Right lobe of liver (tissue), 6 donors: ENCODE measurements around the gene FOXI1. TPM values are rescaled to one million over a fixed set of nuclear protein-coding genes. Genes with fewer than 3 reads are reported as not detected.

ENCODE experiments used
- ATAC-seq, 4 donors: fragments of 200-7000 bp; cut with Tn5 transposase; one replicate each; pipeline ENCODE4 v1.9.1; 2020; ENCODE audit warnings: mild to moderate bottlenecking in 4 of 4, moderate library complexity in 4 of 4
- DNase-seq, 3 donors: peaks; one replicate each; pipeline ENCODE4 v3.0.0-alpha.2; 2020
- H3K27ac ChIP-seq, 3 donors: fragments of 200-600 bp; one replicate each; pipeline ENCODE4 v1.8.0; 2022
- H3K27me3 ChIP-seq, 2 donors: fragments of 200-600 bp; one replicate each; pipeline ENCODE4 v1.8.0; 2022
- H3K36me3 ChIP-seq, 4 donors: fragments of 200-600 bp; sonication (generic) in 1 of 4; one replicate each; pipeline versions ENCODE4 v1.5.1 to v1.8.0; 2017 to 2022; ENCODE audit warnings: control low read depth in 1 of 4
- H3K4me1 ChIP-seq, 4 donors: fragments of 200-600 bp; sonication (generic) in 1 of 4; one replicate each; pipeline versions ENCODE4 v1.5.1 to v1.8.0; 2017 to 2022; ENCODE audit warnings: control low read depth in 1 of 4
- H3K4me3 ChIP-seq, 3 donors: fragments of 200-600 bp; one replicate each; pipeline ENCODE4 v1.8.0; 2022
- H3K9me3 ChIP-seq, 4 donors: fragments of 200-600 bp; sonication (generic) in 1 of 4; one replicate each; pipeline versions ENCODE4 v1.5.1 to v1.8.0; 2017 to 2022; ENCODE audit warnings: control low read depth in 1 of 4
- CTCF ChIP-seq, 4 donors: fragments of 200-600 bp in 3 of 4; fragments of 450-650 bp in 1 of 4; IDR thresholded peaks; one replicate each; pipeline versions ENCODE4 v1.5.1 to v1.8.0; 2016 to 2022; ENCODE audit warnings: antibody characterized with exemption in 4 of 4, mild to moderate bottlenecking in 2 of 4
- POLR2A ChIP-seq: fragments of 450-650 bp; IDR thresholded peaks from one replicate; pipeline ENCODE4 v1.6.1; 2017; ENCODE audit warnings: antibody characterized with exemption, mild to moderate bottlenecking
- WGBS: methylation state at CpG from one replicate; pipeline ENCODE4 v1.1.6; 2018; ENCODE audit warnings: low coverage, low lambda C conversion rate; ENCODE audit not compliant: insufficient coverage; ENCODE audit errors: missing lambda C conversion rate; 5-methylcytosine and 5-hydroxymethylcytosine counted together
- intact Hi-C, 2 donors: fragments of 100-400 bp; cut with DNase I; formaldehyde crosslinking; loops; one replicate each; pipeline versions ENCODE4 v1.11.2 to v1.14.1; 2022
- total RNA-seq, 6 experiments: library from RNA; depleted of rRNA in 2 of 6; stranded (reverse); fragments of >200 nt in 2 of 6; fragmentation: NEBNext Ultra II Directional in 3 of 6; extraction: Animal tissue kit (Norgen Biotek cat#: 25700) in 3 of 6; gene quantifications; one replicate each; pipeline versions ENCODE4 v1.1.0 to v1.2.4, GENCODE V29; 2016 to 2023
- donor health status: DM: no; HTN: yes; CAD: no.
- donor health status: DM: no; HTN: no; CAD: no.
- donor health status: DM: no; HTN: no; CAD: no.
- donor health status: DM: no; HTN: yes; CAD: no.
- donor health status: DM: no; HTN: yes; CAD: no.

The FOXI1 gene
- total RNA-seq, 6 experiments from 2014 or later: not detected

DNA sequence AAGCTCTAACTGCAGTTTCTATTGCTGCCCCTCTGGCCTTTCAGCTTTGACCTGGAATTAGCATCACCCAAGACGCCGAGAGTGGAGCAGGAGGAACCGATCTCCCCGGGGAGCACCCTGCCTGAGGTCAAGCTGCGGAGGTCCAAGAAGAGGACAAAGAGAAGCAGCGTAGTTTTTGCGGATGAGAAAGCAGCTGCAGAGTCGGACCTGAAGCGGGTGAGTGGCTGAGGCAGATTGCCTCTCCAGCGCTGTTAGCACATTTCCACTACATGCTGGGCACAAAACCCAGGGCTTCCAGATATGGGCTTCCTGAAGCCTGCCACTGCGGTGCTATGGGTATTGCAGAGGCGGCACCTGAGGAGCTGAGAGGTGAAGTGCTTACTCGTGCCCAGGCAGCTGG, 26.8 kb upstream of the FOXI1 start:
- Histone ChIP-seq H3K27ac (no peak overlapping the region), H3K36me3 (no peaks in the 10 kb centered on the region), H3K4me1 (no peaks in the 10 kb centered on the region), H3K4me3 (no peak overlapping the region), H3K9me3 (no peaks in the 10 kb centered on the region), H3K27me3 (no peaks in the 10 kb centered on the region)
- no peak for TF ChIP-seq CTCF (IDR thresholded peaks at IDR 0.05)
- TF ChIP-seq POLR2A: no peak
- intact Hi-C loops: no loop called here
- 83% methylated on average over 5 of the region's 13 CpGs for WGBS
- DNase-seq: no peak
- no peak for ATAC-seq

GRCh38 chr5:170080217-170080616, 25.5 kb upstream of the FOXI1 start:
- Histone ChIP-seq H3K27ac (no peak overlapping the region), H3K4me1 (no peaks in the 10 kb centered on the region), H3K36me3 (no peaks in the 10 kb centered on the region), H3K27me3 (no peaks in the 10 kb centered on the region), H3K9me3 (no peaks in the 10 kb centered on the region), H3K4me3 (no peak overlapping the region)
- ATAC-seq: no peak
- no CpG with 5 or more reads among the region's 1 CpG for WGBS
- DNase-seq: peak in 1 of 3 donors; percentile 19
- intact Hi-C loops: no loop called here
- TF ChIP-seq POLR2A (no peak), CTCF (IDR thresholded peaks at IDR 0.05) (no peak)

GRCh38 chr5:170080786-170081445, 24.8 kb upstream of the FOXI1 start:
- WGBS: 57% methylated on average over 6 of the region's 8 CpGs
- no peaks in the 10 kb centered on the region for H3K27me3 ChIP-seq

GRCh38 chr5:170081616-170082015, 24.1 kb upstream of the FOXI1 start:
- DNase-seq (no peak), ATAC-seq (no peak)
- intact Hi-C loops: no loop called here
- Histone ChIP-seq H3K4me3 (no peak overlapping the region), H3K9me3 (no peaks in the 10 kb centered on the region), H3K27ac (no peak overlapping the region), H3K4me1 (no peaks in the 10 kb centered on the region), H3K27me3 (no peaks in the 10 kb centered on the region), H3K36me3 (no peaks in the 10 kb centered on the region)
- TF ChIP-seq POLR2A (no peak), CTCF (IDR thresholded peaks at IDR 0.05) (no peak)
- WGBS: 80% methylated on average over 3 of the region's 4 CpGs

More at GRCh38 chr5:170080786-170081445, 24.8 kb upstream of the FOXI1 start:
- Histone ChIP-seq H3K27ac (no peak overlapping the region), H3K4me1 (no peaks in the 10 kb centered on the region), H3K4me3 (no peak overlapping the region), H3K9me3 (no peaks in the 10 kb centered on the region), H3K36me3 (no peaks in the 10 kb centered on the region)
- intact Hi-C loops: no loop called here
- ATAC-seq: no peak
- TF ChIP-seq POLR2A: no peak
- no peak for DNase-seq

GRCh38 chr5:170082701-170083100, 23.0 kb upstream of the FOXI1 start:
- Histone ChIP-seq H3K4me1 (no peaks in the 10 kb centered on the region), H3K36me3 (no peaks in the 10 kb centered on the region), H3K27ac (no peak overlapping the region), H3K27me3 (no peaks in the 10 kb centered on the region), H3K4me3 (no peak overlapping the region), H3K9me3 (no peaks in the 10 kb centered on the region)
- 49% methylated on average over 4 of the region's 7 CpGs for WGBS
- DNase-seq (peak in 1 of 3 donors; percentile 17), ATAC-seq (no peak)
- intact Hi-C loops: no loop called here
- TF ChIP-seq POLR2A: no peak
- no peak for TF ChIP-seq CTCF (IDR thresholded peaks at IDR 0.05)
